ENCODE results near the gene GTPBP8.

- TF ChIP-seq EZH2 (IDR thresholded peaks at IDR 0.05; ENCODE audit: low read length, missing control alignments) (no peak), CTCF (conservative IDR thresholded peaks at IDR 0.05 in 1 of 2, IDR thresholded peaks at IDR 0.05 in 1 of 2; ENCODE audit: low read depth in 1 of 2, low read length in 2 of 2) (no peak)
Measured at GRCh38 chr3:112965656-112966055, 25.1 kb upstream of the GTPBP8 start.

Measured in fibroblast of lung (primary cell).